ENCODE measurements around the gene PEX5L.

DNA sequence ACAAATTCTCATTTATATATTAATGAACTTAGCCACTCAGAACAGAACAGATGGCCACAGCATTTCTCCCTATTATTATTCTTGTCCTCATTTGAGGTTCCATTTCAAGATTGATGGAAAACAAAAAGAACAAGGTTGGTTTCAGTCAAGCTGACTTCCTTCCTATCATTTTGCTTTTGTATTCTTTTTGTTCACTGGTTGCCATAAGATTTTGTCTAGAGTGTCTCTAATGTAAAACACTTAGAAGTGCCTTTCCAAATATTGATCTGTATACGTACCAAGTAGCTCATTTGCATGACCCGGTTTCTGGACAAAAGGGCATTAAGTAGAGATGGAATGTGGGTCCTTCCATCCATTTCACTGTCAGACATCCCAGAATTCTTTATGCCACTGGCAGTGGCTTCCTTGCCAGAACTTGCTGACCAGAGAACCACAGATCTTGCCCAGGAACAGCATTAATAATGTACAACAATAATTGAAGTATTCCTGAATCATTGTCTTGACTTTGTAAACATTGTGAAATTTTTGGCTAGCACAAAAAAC lies 63.8 kb downstream of the PEX5L start:
- TF ChIP-seq CTCF (IDR thresholded peaks at IDR 0.05; ENCODE audit: poor library complexity, severe bottlenecking) (no peak), MXI1 (conservative IDR thresholded peaks at IDR 0.05; ENCODE audit: poor library complexity, severe bottlenecking) (no peak)
